Liver (tissue), 3 donors: ENCODE data around the gene NUDT4.

Experiments used
- CTCF ChIP-seq: fragments of 150-350 bp; IDR thresholded peaks from 2 replicates; pipeline ENCODE4 v1.5.1; 2017; ENCODE audit warnings: improper control_type of control experiment, low read depth, low read length; ENCODE audit not compliant: missing input control
- EGR1 ChIP-seq, 2 donors: IDR thresholded peaks; 2 replicates each; pipeline ENCODE4 v1.6.1; 2016 to 2018; ENCODE audit warnings: antibody characterized with exemption in 2 of 2, low read depth in 2 of 2
- JUND ChIP-seq, 2 donors: IDR thresholded peaks; 2 replicates each; pipeline ENCODE4 v1.6.1; 2016; ENCODE audit warnings: antibody characterized with exemption in 2 of 2
- MAX ChIP-seq: IDR thresholded peaks from 2 replicates; pipeline ENCODE4 v1.6.1; 2016; ENCODE audit warnings: antibody characterized with exemption
- NR2F2 ChIP-seq: IDR thresholded peaks from 2 replicates; pipeline ENCODE4 v1.6.1; 2016; ENCODE audit warnings: antibody characterized with exemption
- RAD21 ChIP-seq, 2 donors: IDR thresholded peaks; 2 replicates each; pipeline ENCODE4 v1.6.1; 2016; ENCODE audit warnings: antibody characterized with exemption in 2 of 2, mild to moderate bottlenecking in 2 of 2
- REST ChIP-seq: IDR thresholded peaks from 2 replicates; pipeline ENCODE4 v1.6.1; 2016; ENCODE audit warnings: antibody characterized with exemption, mild to moderate bottlenecking
- TAF1 ChIP-seq: conservative IDR thresholded peaks from 2 replicates; pipeline ENCODE4 v1.6.1; 2016; ENCODE audit warnings: antibody characterized with exemption, mild to moderate bottlenecking
- YY1 ChIP-seq: IDR thresholded peaks from 2 replicates; pipeline ENCODE4 v1.6.1; 2016; ENCODE audit warnings: antibody characterized with exemption, mild to moderate bottlenecking
- donor health status: healthy.
- donor health status: healthy.

- no peak for TF ChIP-seq NR2F2
- TF ChIP-seq CTCF: no peak
- no peak for TF ChIP-seq EGR1 (IDR thresholded peaks at IDR 0.05; ENCODE audit: low read depth in 2 of 2)
- TF ChIP-seq YY1: no peak
- no peak for TF ChIP-seq REST
- no peak for TF ChIP-seq TAF1
- TF ChIP-seq RAD21 (IDR thresholded peaks at IDR 0.05): no peak
- no peak for TF ChIP-seq MAX
- no peak for TF ChIP-seq JUND (IDR thresholded peaks at IDR 0.05)
Measured at GRCh38 chr12:93338598-93338997, 39.1 kb upstream of the NUDT4 start.
